Osteocyte (in vitro differentiated cells): ENCODE measurements around the gene LAMA1. TPM values are rescaled to one million over a fixed set of nuclear protein-coding genes. Genes with fewer than 3 reads are reported as not detected.

Source experiments
- DNase-seq: peaks from one replicate; pipeline ENCODE4 v3.0.0; 2021; ENCODE audit warnings: mixed read lengths; ENCODE audit not compliant: unreplicated experiment; ENCODE audit errors: extremely low spot score
- H3K27ac Mint-ChIP-seq: one replicate; pipeline ENCODE4 v1.8.0; 2021; ENCODE audit warnings: mild to moderate bottlenecking, mixed read lengths; ENCODE audit not compliant: unreplicated experiment
- H3K27me3 Mint-ChIP-seq: one replicate; pipeline ENCODE4 v1.8.0; 2021; ENCODE audit warnings: mixed read lengths; ENCODE audit not compliant: unreplicated experiment
- H3K36me3 Mint-ChIP-seq: one replicate; pipeline ENCODE4 v1.8.0; 2021; ENCODE audit warnings: mixed read lengths; ENCODE audit not compliant: unreplicated experiment
- H3K4me1 Mint-ChIP-seq: one replicate; pipeline ENCODE4 v1.8.0; 2021; ENCODE audit warnings: mixed read lengths; ENCODE audit not compliant: unreplicated experiment
- H3K4me3 Mint-ChIP-seq: one replicate; pipeline ENCODE4 v1.8.0; 2021; ENCODE audit warnings: mild to moderate bottlenecking, moderate library complexity, mixed read lengths; ENCODE audit not compliant: unreplicated experiment
- H3K9me3 Mint-ChIP-seq: one replicate; pipeline ENCODE4 v1.8.0; 2021; ENCODE audit warnings: mixed read lengths; ENCODE audit not compliant: unreplicated experiment
- CTCF ChIP-seq: fragments of 200-600 bp; sonication (generic); IDR thresholded peaks from 2 replicates; pipeline ENCODE4 v1.5.0; 2021; ENCODE audit warnings: antibody characterized with exemption, mild to moderate bottlenecking, moderate library complexity
- total RNA-seq: library from RNA; stranded (reverse); gene quantifications from 2 replicates; pipeline ENCODE4 v1.2.1, GENCODE V29; 2021

Gene LAMA1
- total RNA-seq, 1 donor from 2014 or later = 0.30 TPM

DNA sequence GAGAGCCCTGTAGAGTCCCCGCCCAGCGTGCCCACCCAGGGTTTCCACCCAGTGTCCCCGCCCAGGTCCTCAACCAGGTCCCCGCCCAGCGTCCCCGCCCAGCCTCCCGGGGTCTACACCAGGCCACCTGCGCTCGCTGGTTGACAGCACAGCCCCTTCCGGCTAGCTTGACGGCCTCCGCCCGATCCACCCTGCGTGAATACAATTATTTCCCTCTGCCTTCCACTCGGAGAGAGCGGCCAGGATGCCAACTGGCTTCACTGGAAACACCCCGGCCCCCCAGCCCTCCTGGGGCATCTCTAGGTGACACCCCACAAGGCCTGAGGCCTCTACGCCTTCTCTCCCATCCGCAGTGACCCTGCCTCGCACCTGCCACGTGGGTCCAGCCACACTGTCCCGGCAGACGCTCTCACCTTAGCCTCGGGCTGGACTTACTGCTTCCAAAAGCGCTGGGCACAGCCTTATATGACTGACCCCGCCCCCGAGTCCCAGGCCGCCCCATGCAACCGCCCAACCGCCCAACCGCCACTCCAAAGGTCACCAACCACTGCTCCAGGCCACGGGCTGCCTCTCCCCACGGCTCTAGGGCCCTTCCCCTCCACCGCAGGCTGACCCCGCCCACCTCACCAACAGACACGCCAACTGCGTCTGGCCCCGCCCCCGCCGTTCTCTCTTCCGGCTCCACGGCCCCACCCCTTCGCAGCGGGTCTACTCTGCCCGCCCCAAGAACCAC is 188.1 kb downstream of the LAMA1 start:
- Mint-ChIP-seq H3K27me3 (peaks cover 7% of the 10 kb centered on the region), H3K4me1 (no peaks in the 10 kb centered on the region), H3K36me3 (no peaks in the 10 kb centered on the region), H3K27ac (no peak overlapping the region), H3K4me3 (no peak overlapping the region), H3K9me3 (no peaks in the 10 kb centered on the region)
- DNase-seq = no peak
- TF ChIP-seq CTCF = no peak

GRCh38 chr18:6928359-6928758 is 189.2 kb downstream of the LAMA1 start:
- H3K9me3 Mint-ChIP-seq = peaks cover under 1% of the 10 kb centered on the region
- H3K27me3 Mint-ChIP-seq = no peaks in the 10 kb centered on the region
- no peaks in the 10 kb centered on the region for H3K4me1 Mint-ChIP-seq
- no peaks in the 10 kb centered on the region for H3K36me3 Mint-ChIP-seq
- no peak for TF ChIP-seq CTCF
- H3K4me3 Mint-ChIP-seq = no peak overlapping the region
- no peak overlapping the region for H3K27ac Mint-ChIP-seq
- DNase-seq = no peak

GRCh38 chr18:6927153-6927552 is 190.4 kb downstream of the LAMA1 start:
- no peak for DNase-seq
- H3K9me3 Mint-ChIP-seq = peaks cover 3% of the 10 kb centered on the region
- no peak overlapping the region for H3K27ac Mint-ChIP-seq
- TF ChIP-seq CTCF = no peak
- no peak overlapping the region for H3K4me3 Mint-ChIP-seq
- no peaks in the 10 kb centered on the region for H3K4me1 Mint-ChIP-seq
- no peaks in the 10 kb centered on the region for H3K36me3 Mint-ChIP-seq
- H3K27me3 Mint-ChIP-seq = no peaks in the 10 kb centered on the region

DNA sequence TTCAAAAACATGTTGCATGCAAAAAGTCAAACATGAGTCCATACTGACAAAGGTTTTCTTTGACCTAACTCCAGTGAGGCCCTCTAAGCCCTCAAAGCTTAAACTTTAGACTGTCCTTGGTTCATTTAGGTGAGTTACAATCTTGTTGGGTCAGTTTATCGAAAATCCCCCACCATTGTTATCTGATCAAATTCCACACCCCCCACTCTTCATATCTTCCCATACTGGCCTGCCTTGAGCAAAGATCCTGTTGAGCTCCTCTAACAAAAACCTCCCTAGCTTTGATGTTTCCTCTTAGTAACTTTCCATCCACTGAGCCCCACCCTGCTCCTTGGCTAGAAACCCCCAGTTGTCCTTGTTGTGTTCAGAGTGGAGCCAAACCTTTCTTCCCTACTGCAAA is 194.4 kb downstream of the LAMA1 start:
- H3K9me3 Mint-ChIP-seq = peaks cover 3% of the 10 kb centered on the region
- no peaks in the 10 kb centered on the region for H3K36me3 Mint-ChIP-seq
- no peaks in the 10 kb centered on the region for H3K4me1 Mint-ChIP-seq
- H3K27ac Mint-ChIP-seq = no peak overlapping the region
- H3K4me3 Mint-ChIP-seq = no peak overlapping the region
- no peak for TF ChIP-seq CTCF
- H3K27me3 Mint-ChIP-seq = peaks cover 8% of the 10 kb centered on the region
- no peak for DNase-seq

- DNase-seq = no peak
- Mint-ChIP-seq H3K36me3 (no peaks in the 10 kb centered on the region), H3K27ac (no peak overlapping the region), H3K4me1 (no peaks in the 10 kb centered on the region), H3K4me3 (no peak overlapping the region), H3K9me3 (peaks cover 3% of the 10 kb centered on the region), H3K27me3 (peaks cover 8% of the 10 kb centered on the region)
- TF ChIP-seq CTCF = no peak
Observed at GRCh38 chr18:6921571-6921970, 196.0 kb downstream of the LAMA1 start.
